GM19397 (cell line): ENCODE measurements around the gene RRP12.
A peak's percentile ranks its signal among the peaks of the same experiment; 100 is the strongest.

Experiments
- ATAC-seq: cut with Tn5 transposase; IDR thresholded peaks from one replicate; pipeline ENCODE4 v1.9.1; 2021; ENCODE audit warnings: mild to moderate bottlenecking, moderate library complexity; ENCODE audit not compliant: unreplicated experiment

The RRP12 gene

DNA sequence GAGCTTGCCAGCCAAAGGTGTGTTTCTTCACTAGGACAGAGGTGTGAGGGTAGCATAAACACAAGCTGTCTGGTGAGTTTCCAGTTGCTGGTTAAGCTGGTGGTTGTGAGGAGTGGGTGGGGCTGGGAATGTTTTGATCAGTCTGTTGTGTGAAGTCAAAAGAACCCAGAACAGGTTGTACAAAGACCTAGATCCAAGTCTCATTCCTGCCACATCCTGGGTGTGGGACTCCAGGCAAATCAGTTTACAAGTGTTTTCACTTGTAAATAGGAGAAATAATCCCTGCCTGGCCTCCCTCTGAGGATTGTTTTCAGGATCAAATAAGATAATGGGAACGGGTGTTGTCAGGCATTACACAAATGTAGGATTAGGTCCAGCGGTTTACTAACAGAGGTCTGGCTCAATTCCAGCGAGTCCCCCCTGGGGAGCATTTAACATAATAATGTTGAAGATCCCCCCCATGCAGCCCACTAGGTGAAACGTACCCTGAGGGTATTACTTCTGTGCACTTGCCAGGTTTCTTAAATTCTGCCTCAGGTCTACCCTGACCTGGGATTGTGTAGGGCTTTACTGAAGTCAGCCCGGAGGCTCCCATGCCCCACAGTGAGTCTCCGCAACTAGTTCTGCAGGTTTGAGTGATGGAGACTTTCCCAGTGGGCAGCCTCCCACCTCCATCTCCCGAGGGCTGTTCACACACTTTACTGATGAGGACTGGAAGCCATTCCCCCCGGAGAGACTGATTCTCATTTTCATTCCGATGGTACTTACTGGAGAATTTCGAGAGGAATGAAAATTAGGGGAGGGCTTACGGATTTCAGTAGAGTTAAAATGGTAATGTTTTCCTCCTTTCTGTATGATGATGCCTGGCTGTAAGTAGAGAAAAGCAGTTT lies 64.0 kb downstream of the RRP12 start:
- no peak for ATAC-seq

DNA sequence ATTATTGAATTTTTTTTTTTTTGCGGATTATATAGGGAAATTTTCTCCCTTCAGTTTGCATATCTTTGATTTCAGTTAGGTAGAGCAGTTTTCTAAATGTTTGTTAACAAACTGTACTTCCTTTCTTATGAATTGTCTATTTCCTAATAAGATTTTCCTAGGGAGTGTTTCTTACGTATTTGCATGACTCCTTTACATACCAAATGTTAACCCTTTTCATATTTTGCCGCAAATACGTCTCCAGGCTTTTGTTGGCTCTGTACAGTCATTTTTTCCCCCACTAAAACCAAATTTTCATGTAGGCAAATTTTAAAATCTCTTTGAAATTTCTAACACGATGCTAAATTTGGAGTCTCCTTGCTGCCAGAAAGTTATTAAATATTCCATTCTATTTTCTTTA lies 64.7 kb downstream of the RRP12 start:
- ATAC-seq = no peak

DNA sequence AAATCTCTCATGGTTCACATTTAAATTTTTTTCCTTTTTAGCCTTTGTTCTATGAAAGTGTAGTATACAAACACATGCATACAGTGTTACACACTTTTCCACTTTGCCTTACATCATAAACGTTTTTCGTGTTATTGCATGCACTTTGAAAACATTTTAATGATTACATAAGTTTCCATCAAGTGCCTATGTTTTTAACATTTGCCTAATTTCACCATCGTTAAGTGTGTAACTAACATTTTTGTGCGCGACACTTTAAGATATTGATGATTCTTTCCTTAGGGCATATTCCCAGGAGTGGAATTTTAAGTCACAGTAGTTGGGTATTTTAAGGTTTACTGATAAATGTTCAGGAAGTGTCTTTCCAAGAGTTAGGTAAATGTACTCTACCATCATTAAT lies 65.1 kb downstream of the RRP12 start:
- ATAC-seq = no peak

DNA sequence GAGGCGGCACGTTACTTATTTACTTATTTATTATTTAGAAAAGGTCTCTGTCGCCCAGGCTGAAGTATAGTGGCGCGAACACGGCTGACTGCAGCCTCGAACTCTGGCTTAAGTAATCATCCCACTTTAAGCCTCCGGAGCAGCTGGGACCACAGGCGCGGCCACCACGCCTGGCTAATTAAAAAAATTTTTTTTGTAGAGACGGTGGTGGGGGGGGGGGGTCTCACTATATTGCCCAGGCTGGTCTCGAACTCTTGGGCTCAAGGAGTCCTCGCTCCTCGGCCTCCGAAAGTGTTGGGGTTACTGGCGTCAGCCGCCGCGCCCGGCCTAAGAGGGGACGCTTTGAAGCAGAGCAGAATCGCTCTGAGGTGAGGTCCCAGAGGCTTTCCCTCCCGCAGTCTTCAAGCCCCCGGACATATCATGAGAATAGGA lies 65.9 kb downstream of the RRP12 start:
- no peak for ATAC-seq

DNA sequence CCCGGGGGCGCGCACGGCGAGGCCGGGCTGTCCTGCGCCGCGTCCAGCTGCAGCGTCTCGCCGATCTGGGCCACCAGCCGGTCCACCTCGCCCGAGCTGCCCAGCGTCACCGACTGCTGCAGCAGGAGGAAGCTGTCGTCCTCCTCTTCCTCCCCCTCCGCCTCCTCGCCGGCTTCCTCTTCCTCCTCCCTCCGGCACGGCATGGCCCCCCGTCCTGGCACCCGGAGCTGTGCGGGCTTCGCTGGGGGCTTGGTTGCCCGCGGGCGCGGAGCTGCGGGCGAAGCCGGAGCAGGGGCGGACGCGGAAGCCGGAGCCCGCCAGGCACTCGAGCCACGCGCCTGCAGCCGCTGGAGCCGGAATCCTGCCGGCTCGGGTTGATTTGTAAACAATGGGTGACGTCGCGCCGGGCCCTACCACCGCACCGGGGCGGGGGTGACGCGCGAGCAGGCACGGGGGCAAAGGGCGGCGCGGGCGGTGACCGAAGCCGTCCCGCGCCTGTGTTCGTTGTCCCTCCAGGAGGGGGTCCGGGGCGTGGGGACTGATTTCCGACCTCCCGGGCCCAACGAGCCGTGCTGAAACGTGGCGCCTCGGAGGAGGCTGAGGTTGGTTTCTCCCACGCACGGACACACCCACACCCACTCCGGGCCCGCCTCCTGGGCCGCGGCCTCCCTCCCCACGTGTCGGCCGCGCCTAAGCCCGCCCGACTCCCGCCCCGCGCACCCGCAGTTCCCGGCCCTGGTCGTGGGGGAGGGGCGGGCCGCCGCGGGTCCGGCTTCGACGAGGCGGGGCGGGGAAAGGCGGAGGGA lies 66.6 kb downstream of the RRP12 start, which contains the start of gene FRAT2:
Gene FRAT2, minus strand, starts transcription at position 360 of the 806 bp plus-strand sequence. Its CDS starts 157 bp downstream, at position 203.
- ATAC-seq = peak; percentile 84

DNA sequence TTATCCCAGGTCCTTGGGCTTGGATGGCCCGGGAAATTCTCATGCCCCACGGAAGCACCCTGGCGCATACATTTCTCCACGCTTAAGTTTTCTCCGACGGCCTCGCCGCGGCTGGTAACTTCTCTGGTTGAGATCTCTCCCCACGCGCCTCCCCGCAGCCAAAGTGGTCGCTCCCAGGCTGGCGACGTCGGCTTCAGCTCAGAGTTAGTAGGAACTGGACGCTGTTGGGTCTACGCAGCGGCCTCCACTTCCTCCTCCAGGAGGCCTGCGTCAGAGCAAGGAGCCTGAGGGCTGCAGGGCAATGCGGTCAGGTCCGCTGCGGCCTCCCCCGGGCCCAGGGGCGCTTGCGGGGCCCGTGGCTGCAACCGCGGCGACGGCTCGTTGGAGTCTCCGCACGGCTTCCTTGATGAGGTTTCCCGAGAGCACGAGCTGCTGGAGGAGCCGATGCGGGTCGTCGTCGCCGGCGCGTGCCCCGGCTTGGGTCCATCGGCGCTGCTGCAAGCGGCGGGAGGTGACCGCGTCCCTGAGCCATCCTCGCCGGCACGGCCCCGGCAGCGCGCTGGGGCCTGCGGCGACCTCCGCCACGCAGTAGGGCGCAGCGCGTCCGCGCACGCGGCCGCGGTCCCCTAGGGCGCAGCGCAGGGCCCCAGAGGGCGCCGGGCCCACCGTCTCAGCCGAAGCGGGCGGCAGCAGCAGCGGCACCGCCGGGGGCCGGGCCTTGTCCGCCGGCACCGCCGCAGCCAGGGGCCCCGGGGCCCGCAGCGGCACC lies 67.4 kb downstream of the RRP12 start:
- peak; percentile 24 for ATAC-seq

DNA sequence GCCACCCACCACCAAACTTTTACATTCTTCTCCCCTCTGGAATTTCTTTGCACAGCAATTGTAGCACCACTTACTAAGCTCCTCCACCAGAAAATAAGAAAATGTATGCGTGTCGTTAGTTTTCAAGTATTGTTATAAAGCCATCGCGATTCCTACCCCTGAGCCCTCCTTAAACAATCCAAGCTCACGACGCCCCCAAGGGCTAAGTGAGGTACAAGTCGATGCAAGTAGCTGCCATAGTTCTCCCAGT lies 67.9 kb downstream of the RRP12 start:
- no peak for ATAC-seq

DNA sequence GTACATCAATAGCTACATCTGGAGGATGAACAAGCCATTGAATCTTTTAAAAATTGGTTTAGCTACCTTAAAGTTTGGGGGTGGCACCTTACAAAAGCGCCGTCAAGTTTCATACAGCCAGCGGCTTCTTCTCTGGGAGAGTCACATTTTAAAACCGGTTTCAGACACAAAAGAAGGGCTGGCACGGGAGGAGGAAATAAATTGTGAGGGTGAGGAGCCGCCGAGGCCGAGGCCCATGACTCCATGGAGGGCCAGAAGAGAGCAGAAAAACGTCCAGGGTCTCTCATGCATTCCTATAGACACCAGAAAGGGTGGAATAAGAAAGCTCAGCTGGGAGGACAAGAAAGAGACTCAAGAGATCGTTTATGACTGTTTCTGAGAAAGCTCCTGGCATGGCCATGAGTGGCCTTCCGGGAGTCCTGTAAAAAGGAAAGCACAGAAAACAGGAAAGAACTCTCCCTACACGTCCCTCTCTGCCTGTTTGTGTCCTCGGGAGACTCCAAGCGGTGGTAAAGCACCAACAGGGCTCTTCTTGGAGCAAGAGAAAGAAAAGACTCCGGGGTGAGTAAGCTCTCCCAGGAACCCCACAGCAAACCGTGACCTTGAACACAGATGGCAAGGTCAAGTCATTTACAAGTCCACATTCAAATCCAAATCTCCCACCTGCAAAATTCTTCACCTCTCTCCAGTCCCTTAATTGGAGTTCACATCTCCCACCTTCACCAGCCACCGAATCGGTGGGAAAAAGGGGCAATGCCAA lies 68.4 kb downstream of the RRP12 start:
- ATAC-seq = no peak

DNA sequence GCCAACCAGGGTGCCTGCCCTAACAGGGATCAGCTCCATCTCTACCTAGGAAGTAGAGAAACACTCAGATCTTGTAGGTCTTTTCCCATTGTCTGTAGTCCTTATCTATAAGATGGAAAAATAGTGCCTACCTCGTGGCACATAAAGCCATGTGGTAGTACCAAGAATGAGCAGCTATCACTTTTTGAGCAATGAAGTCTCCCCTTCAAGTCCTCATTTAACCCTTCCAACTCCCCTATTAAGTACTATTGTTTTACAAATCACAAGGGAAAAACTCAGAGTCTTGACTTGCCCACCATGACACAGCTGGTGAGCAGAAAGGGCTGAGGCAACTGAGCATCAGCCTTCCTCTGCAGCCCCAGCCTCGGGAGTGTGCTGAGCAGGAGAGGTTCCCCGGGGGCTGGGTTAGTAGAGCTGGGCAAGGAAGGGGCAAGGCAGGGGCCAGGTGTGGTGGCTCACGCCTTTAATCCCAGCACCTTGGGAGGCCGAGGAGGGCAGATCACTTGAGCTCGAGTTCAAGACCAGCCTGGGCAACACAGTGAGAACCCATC lies 69.9 kb downstream of the RRP12 start:
- no peak for ATAC-seq

DNA sequence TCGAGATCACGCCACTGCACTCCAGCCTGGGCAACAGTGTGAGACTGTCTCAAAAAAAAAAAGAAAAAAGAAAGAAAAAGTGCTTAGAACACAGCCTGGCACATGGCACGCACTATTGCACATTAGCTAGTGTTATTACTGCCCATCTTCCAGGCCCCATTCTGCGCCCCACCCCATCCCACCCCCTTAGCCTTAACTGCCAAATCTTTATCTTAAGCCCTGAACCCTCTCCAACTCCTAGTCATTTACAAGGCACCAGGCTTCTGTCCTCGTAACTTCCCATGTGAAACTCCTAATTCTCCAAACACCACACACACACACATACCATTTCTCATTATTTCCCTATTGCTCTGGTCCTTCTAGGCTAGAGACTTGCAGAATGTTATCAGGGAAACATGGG lies 71.4 kb downstream of the RRP12 start:
- ATAC-seq = no peak

DNA sequence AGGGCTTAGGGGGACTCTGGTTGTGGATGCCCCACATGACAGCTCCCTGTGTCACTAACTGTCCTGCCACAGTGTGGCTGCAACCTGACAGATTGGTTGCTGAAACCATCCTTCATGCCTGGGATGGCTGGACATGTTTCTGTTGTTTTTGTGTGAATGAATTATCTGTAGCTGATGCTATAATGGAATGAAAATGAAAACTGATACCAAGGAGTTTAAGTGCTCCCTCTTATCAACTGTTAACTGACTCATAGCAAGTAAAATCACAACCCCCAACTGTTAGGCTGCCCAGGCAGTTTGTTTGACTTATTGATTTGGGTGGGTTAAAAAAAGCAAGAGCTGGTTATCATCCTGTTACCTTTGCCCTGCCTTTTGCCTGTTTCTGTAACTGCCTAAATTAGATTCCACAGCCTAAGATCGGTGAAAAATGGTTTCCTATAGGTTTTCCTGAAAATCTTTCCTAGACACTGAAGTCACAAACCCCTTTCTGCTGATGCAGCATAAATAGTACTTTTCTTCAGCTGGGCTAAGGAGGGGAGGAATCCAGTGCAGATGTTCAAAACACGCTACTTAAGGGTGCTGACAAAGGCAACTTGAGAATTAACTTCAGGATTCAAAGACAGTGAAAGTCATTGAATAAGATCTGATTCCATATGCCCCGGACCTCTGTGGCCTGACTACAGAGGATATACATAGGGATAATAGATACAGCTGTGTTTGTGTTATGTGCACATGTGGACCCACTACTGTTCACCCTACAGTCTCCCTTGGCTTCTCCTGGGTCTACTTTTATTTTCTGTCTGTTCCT lies 72.3 kb downstream of the RRP12 start:
- ATAC-seq = no peak

DNA sequence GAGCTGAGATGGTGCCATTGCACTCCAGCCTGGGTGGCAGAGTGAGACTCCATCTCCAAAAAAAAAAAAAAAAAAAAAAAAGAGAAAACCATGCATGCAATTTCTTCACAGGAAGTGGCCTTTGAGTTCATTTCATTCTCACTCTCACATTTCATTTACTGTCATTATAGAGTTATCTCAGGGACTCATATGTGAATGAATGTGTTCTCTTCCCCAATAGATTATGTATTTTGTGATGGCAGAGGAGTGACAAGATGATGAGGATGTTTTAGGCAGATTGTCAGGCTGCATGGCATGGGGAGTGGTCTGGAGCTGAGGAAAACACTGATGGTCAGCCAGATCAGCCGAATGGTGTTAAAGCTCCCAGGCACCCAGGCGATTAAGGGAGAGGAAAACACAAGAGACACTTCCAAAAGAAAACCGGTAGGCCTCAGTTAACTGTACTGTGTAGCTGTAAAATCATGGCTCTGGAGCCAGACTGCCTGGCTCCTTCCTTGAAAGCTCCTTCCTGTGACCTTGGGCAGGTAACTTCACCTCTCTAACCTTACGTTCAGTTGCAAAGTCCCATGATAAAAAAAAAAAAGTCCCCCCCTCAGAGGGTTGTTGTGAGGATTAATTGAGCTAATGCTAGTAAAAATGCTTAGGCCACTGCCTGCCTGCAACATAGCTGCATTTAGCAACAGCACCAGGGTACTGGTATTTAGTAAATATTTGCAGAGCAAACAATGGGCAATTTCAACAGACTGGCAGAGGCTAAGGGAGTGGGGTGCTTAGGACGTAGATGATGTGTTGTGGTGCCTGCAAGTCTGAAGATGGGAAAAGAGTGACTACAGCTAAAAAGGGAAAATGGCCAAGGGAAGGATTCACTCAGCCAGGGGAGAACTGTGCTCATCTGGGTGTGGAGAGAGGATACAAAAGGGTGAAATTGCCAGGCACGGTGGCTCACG lies 73.5 kb downstream of the RRP12 start:
- no peak for ATAC-seq

DNA sequence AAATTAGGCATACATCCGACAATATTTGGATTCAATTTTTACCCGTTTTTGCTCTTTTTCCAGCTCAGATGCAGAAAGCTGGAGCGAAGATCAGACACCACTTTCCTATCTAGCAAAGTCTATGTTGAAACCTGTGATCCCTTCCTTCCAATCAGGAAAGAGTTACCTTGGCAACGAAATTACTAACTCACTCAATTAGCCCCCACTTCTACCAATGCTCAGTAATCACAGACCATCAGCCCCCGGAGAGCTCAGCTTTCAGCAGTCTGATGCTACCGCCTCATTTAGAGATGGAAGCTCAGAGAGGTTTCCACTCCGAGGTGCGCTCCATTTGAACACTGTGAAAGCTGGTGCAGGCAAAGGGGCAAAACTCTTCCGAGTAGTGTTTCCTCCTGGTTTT lies 75.4 kb downstream of the RRP12 start:
- ATAC-seq = no peak

DNA sequence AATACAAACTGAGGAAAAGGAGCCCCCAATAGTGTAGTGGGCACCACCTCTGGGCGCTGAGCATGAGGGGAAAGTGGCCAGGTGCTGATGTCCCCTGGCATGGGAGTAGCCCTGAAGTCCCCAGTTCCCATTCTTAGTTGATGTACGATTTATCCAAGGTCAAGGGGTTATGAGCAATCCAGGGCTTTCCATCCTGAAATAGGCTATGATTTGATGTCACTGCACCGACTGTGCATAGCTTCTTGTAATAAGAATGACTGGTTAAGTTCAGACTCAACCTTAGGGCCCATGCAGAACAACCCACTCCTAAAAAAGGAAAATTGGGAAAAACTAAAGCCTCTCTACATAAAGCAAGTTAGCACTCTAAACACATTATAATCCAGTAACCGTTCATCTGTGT lies 77.6 kb downstream of the RRP12 start:
- no peak for ATAC-seq

DNA sequence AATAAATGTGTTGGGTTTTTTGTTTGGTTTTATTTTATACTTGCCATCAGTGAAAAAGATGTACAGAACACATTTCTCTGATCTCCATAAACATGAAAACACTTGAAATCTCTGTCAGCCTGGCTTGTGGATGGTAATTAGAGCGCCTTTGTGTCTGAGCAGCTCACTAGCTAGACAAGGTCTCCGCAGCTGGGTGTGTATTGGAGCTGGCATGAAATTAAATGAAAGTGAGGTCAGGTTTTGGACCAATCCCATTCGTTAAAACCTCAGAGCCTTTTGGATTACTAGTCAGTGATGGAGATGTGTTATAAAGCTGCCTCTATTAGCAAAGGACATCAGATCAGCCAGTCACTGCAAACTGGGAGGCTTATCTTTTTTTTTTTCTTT lies 79.3 kb downstream of the RRP12 start:
- ATAC-seq = no peak

DNA sequence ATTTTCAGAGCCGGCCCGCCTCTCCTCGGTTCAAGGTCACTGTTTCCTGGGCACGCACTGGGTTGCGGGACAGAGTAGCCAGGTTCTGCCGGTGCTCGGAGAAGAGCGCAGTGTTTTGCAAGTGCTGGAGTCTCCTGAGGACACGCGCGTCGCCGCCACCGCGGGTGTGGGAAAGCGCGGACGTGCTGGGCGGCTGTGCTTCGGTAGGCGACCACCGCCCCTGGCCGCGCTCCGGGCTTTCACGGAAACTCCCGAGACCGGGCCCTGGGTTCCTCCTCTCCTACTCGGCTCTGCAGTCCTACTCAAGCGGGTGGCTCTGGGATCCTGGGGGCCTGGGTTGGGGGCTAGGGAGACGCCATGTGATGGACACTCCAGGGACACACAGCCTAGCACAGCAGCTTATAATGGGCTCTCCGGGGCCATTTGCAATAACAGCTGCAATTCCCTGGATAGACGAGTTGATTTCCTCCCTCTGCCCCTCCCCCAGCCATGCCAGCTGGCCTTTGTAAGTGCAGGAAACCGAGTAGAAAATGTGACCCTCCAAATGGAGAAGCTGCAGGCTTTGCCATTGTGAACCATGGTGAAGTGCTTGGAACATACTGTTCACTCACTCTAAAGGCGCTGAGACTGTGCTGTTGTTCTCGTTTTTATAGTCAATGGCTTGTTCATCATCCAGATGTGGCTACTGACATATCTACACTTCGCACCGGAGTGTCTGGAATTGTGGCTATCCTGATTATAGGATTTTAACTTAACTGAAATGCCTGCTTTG lies 79.9 kb downstream of the RRP12 start:
- ATAC-seq = no peak

DNA sequence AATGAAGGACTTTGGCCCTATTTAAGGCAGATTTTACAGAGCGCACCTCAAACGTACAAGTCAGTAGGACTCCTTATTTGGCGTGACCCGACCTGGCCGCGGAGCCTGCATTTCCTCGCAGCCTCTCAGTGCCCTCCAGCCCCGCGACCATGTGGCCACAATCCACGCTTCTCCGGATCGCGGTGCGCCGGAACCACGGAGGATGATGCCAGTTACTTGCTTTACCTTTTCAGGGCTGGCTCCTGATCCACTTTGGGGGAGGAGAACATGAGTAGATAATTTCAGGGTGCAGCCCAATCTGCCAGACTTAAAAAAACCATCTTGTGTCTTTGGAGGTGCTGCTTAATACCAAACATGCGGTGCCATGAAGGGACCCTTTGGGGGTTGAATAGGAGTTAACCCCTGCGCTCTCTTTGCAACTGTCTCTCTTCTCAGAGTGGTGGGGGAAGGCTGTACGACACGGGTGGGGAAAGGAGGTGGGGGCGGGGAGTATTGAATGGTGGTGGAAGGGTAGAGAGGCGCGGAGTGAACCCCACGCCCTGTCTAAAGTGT lies 80.6 kb downstream of the RRP12 start:
- no peak for ATAC-seq
